Upper lobe of left lung (tissue), 6 donors: Measurements from ENCODE around the gene ARPC1A. TPM values are rescaled to one million over a fixed set of nuclear protein-coding genes. Genes with fewer than 3 reads are reported as not detected.
"Not testable (repeated sequence)": the region's sequence is repeated elsewhere in the genome, so short reads cannot be mapped to it uniquely, and the experiment has no call there.

Experiments
- ATAC-seq, 2 donors: fragments of 200-7000 bp; cut with Tn5 transposase; one replicate each; pipeline ENCODE4 v1.9.1; 2022; ENCODE audit warnings: mild to moderate bottlenecking in 2 of 2, moderate library complexity in 2 of 2; ENCODE audit not compliant: low FRiP score in 2 of 2
- DNase-seq, 2 donors: peaks; one replicate each; pipeline ENCODE4 v3.0.0-alpha.2; 2019 to 2020
- H3K27ac ChIP-seq, 4 donors: fragments of 200-600 bp; sonication (generic); one replicate each; pipeline ENCODE4 v1.5.1; 2016 to 2019
- H3K27me3 ChIP-seq, 4 donors: fragments of 200-600 bp; sonication (generic); one replicate each; pipeline ENCODE4 v1.5.1; 2017 to 2019
- H3K36me3 ChIP-seq, 4 donors: fragments of 200-600 bp; sonication (generic); one replicate each; pipeline ENCODE4 v1.5.1; 2016 to 2019
- H3K4me1 ChIP-seq, 4 donors: fragments of 200-600 bp; sonication (generic); one replicate each; pipeline ENCODE4 v1.5.1; 2018 to 2019
- H3K4me3 ChIP-seq, 4 donors: fragments of 200-600 bp; sonication (generic); one replicate each; pipeline ENCODE4 v1.5.1; 2017 to 2019; ENCODE audit warnings: mild to moderate bottlenecking in 2 of 4, moderate library complexity in 1 of 4
- H3K9me3 ChIP-seq, 4 donors: fragments of 200-600 bp; sonication (generic); one replicate each; pipeline ENCODE4 v1.5.1; 2018 to 2019
- CTCF ChIP-seq, 6 experiments: fragments of 450-650 bp in 4 of 6; fragments of 200-600 bp in 2 of 6; sonication (generic) in 2 of 6; IDR thresholded peaks; one replicate each; pipeline ENCODE4 v1.5.1; 2016 to 2019; ENCODE audit warnings: antibody characterized with exemption in 6 of 6
- EP300 ChIP-seq, 4 donors: sonication (generic); formaldehyde crosslinking; IDR thresholded peaks; one replicate each; pipeline ENCODE4 v1.5.1; 2017; ENCODE audit warnings: antibody characterized with exemption in 4 of 4, control low read depth in 2 of 4
- POLR2A ChIP-seq, 4 donors: fragments of 450-650 bp; IDR thresholded peaks; one replicate each; pipeline ENCODE4 v1.5.1; 2016 to 2017; ENCODE audit warnings: antibody characterized with exemption in 4 of 4, mild to moderate bottlenecking in 2 of 4
- POLR2AphosphoS5 ChIP-seq, 2 donors: sonication (generic); formaldehyde crosslinking; IDR thresholded peaks; one replicate each; pipeline ENCODE4 v1.5.1; 2017; ENCODE audit warnings: antibody characterized with exemption in 2 of 2
- WGBS, 2 donors: methylation state at CpG; one replicate each; pipeline ENCODE4 v1.1.5; 2017 to 2018; 5-methylcytosine and 5-hydroxymethylcytosine counted together
- total RNA-seq, 6 donors: library from RNA; depleted of rRNA in 4 of 6; stranded (reverse); fragments of >200 nt in 4 of 6; gene quantifications; one replicate each; pipeline versions ENCODE4 v1.1.0 to v1.2.1, GENCODE V29; 2016 to 2021
- donor health status: DM: no; HTN: no; CAD: no; lungs with moderate emphysema.
- donor health status: DM: no; HTN: yes; CAD: no; lungs with severe emphysema.

ARPC1A gene
- total RNA-seq, 6 donors from 2014 or later = 81.7 to 129 (median 122) TPM

GRCh38 chr7:99409806-99410205, 84.1 kb downstream of the ARPC1A start:
- DNase-seq (no peak), ATAC-seq (no peak)
- Histone ChIP-seq H3K27me3 (no peaks in the 10 kb centered on the region), H3K9me3 (no peaks in the 10 kb centered on the region), H3K27ac (peak overlapping the region; percentile 98 to 99 (median 99)), H3K36me3 (peaks cover 18 to 47% (median 38%) of the 10 kb centered on the region in 4 donors), H3K4me1 (peaks cover 29 to 40% (median 33%) of the 10 kb centered on the region in 4 donors), H3K4me3 (peak overlapping the region in 3 of 4 donors; percentile 84 to 98 (median 95))
- WGBS, 2 donors = 30 to 33% methylated on average over 3 of the region's 3 CpGs
- no peak for TF ChIP-seq EP300 (IDR thresholded peaks at IDR 0.05)
- no peak for TF ChIP-seq POLR2AphosphoS5 (IDR thresholded peaks at IDR 0.05)
- TF ChIP-seq POLR2A (IDR thresholded peaks at IDR 0.05) = no peak
- TF ChIP-seq CTCF (IDR thresholded peaks at IDR 0.05) = no peak

GRCh38 chr7:99410635-99411034, 84.9 kb downstream of the ARPC1A start:
- H3K27ac ChIP-seq = no peak overlapping the region
- no peak for ATAC-seq
- H3K9me3 ChIP-seq = no peaks in the 10 kb centered on the region
- no peak overlapping the region for H3K4me3 ChIP-seq
- no peak for TF ChIP-seq CTCF (IDR thresholded peaks at IDR 0.05)
- TF ChIP-seq POLR2AphosphoS5 (IDR thresholded peaks at IDR 0.05) = no peak
- no peak for TF ChIP-seq POLR2A (IDR thresholded peaks at IDR 0.05)
- no peak for TF ChIP-seq EP300 (IDR thresholded peaks at IDR 0.05)
- DNase-seq = no peak
- peaks cover 27 to 38% (median 31%) of the 10 kb centered on the region in 4 donors for H3K4me1 ChIP-seq
- WGBS, 2 donors = 96 to 100% methylated on average over 2 of the region's 2 CpGs
- H3K36me3 ChIP-seq = peaks cover 21 to 53% (median 44%) of the 10 kb centered on the region in 4 donors
- no peaks in the 10 kb centered on the region for H3K27me3 ChIP-seq

- not testable (repeated sequence) for H3K27ac ChIP-seq, H3K27me3 ChIP-seq, ATAC-seq, H3K9me3 ChIP-seq, H3K4me1 ChIP-seq, H3K4me3 ChIP-seq
- DNase-seq = peak in 1 of 2 donors; percentile 55
- peaks cover 61 to 99% (median 89%) of the 10 kb centered on the region in 4 donors for H3K36me3 ChIP-seq
- peak; percentile 14 to 61 (median 50) for TF ChIP-seq CTCF (IDR thresholded peaks at IDR 0.05)
- WGBS, 2 donors = 69 to 76% methylated on average over 15 to 17 of the region's 17 CpGs
Measured at GRCh38 chr7:99415513-99416127, 89.9 kb downstream of the ARPC1A start.

Other genes with a start within 250 kb of the ARPC1A start
- gene SMURF1, start 181.8 kb upstream of the ARPC1A start, total RNA-seq = 10 to 100 TPM; 33.0 to 54.4 (median 45.9) TPM
- gene KPNA7, start 117.8 kb upstream of the ARPC1A start, total RNA-seq = 1 to 10 TPM in 1 of 6 donors, under 1 TPM in 3, not detected in 2; 0.27 to 1.0 (median 0.55) TPM
- gene MYH16, start 53.1 kb upstream of the ARPC1A start, total RNA-seq = under 1 TPM in 1 of 6 donors, not detected in 5; 0.17 TPM
- gene ARPC1B, start 48.8 kb downstream of the ARPC1A start, total RNA-seq = 100 to 1,000 TPM; 186 to 387 (median 304) TPM
- gene PDAP1, start 82.7 kb downstream of the ARPC1A start, total RNA-seq = 10 to 100 TPM; 31.4 to 76.0 (median 67.4) TPM
- 10 to 100 TPM; 48.8 to 85.7 (median 63.8) TPM for gene BUD31, start 83.1 kb downstream of the ARPC1A start, total RNA-seq
- gene PTCD1, start 112.9 kb downstream of the ARPC1A start, total RNA-seq = 10 to 100 TPM in 1 of 6 donors, 1 to 10 TPM in 5; 6.3 to 13.4 (median 7.6) TPM
- gene CPSF4, start 113.0 kb downstream of the ARPC1A start, total RNA-seq = 10 to 100 TPM; 23.0 to 49.2 (median 33.1) TPM
- gene ATP5MF, start 140.3 kb downstream of the ARPC1A start, total RNA-seq = 100 to 1,000 TPM in 5 of 6 donors, 10 to 100 TPM in 1; 54.5 to 599 (median 193) TPM
- gene ZNF789, start 147.0 kb downstream of the ARPC1A start, total RNA-seq = 10 to 100 TPM in 2 of 6 donors, 1 to 10 TPM in 4; 8.3 to 28.3 (median 9.3) TPM
- gene ZNF394, start 174.4 kb downstream of the ARPC1A start, total RNA-seq = 100 to 1,000 TPM in 1 of 6 donors, 10 to 100 TPM in 5; 29.0 to 186 (median 34.8) TPM
- 10 to 100 TPM in 1 of 6 donors, 1 to 10 TPM in 5; 3.8 to 12.6 (median 7.6) TPM for gene ZKSCAN5, start 178.8 kb downstream of the ARPC1A start, total RNA-seq
- 1 to 10 TPM; 1.7 to 9.9 (median 5.1) TPM for gene FAM200A, start 226.2 kb downstream of the ARPC1A start, total RNA-seq
- 100 to 1,000 TPM in 4 of 6 donors, 10 to 100 TPM in 2; 57.3 to 202 (median 137) TPM for gene ZNF655, start 232.7 kb downstream of the ARPC1A start, total RNA-seq